K562 (cell line): ENCODE measurements around the gene RAD1. TPM values are rescaled to one million over a fixed set of nuclear protein-coding genes. Genes with fewer than 3 reads are reported as not detected.

Experiments
- CBX3 ChIP-seq, 2 experiments: IDR thresholded peaks; 1 replicate in 1 of 2; 2 replicates in 1 of 2; pipeline ENCODE4 v1.6.1; 2012; ENCODE audit warnings: inconsistent platforms in 2 of 2, low read length in 2 of 2, borderline replicate concordance in 1 of 2, control low read depth in 1 of 2
- CEBPB ChIP-seq: fragments of 450-650 bp; IDR thresholded peaks from 2 replicates; pipeline ENCODE4 v1.6.1; 2016; ENCODE audit warnings: missing genetic modification characterization, missing compliant biosample characterization
- CHD4 ChIP-seq: fragments of 200-600 bp; sonication (generic); IDR thresholded peaks from 3 replicates; pipeline ENCODE4 v1.6.1; 2012; ENCODE audit warnings: low read depth, mild to moderate bottlenecking, mixed read lengths, low read length, inconsistent platforms; ENCODE audit not compliant: insufficient read depth, insufficient replicate concordance, poor library complexity, severe bottlenecking
- CLOCK ChIP-seq: fragments of 250-450 bp; sonication (Bioruptor Pico); IDR thresholded peaks from 2 replicates; pipeline ENCODE4 v1.4.0; 2020; ENCODE audit warnings: mild to moderate bottlenecking, moderate library complexity, borderline replicate concordance
- CREB1 ChIP-seq, 2 experiments: sonication (generic) in 1 of 2; formaldehyde crosslinking in 1 of 2; IDR thresholded peaks; 2 replicates each; pipeline versions ENCODE4 v1.6.1 to v1.8.0; 2012 to 2022; ENCODE audit warnings: inconsistent platforms in 1 of 2, mild to moderate bottlenecking in 1 of 2, missing genetic modification reagents in 1 of 2, moderate library complexity in 1 of 2
- CXXC5 ChIP-seq: fragments of 250-450 bp; sonication (Bioruptor Pico); IDR thresholded peaks from 2 replicates; pipeline ENCODE4 v1.8.0; 2022; ENCODE audit warnings: inconsistent platforms, mild to moderate bottlenecking, moderate library complexity
- HCFC1 ChIP-seq: IDR thresholded peaks from 2 replicates; pipeline ENCODE4 v1.6.1; 2012; ENCODE audit warnings: low read depth, low read length, improper control_type of control experiment
- LEF1 ChIP-seq: fragments of 450-650 bp; IDR thresholded peaks from 2 replicates; pipeline ENCODE4 v1.6.1; 2016; ENCODE audit warnings: mild to moderate bottlenecking
- NRF1 ChIP-seq, 2 experiments: fragments of 450-650 bp; IDR thresholded peaks in 1 of 2; conservative IDR thresholded peaks in 1 of 2; 2 replicates each; pipeline ENCODE4 v1.6.1; 2014; ENCODE audit warnings: mild to moderate bottlenecking in 2 of 2
- POLR2G ChIP-seq: fragments of 200-400 bp; formaldehyde crosslinking; IDR thresholded peaks from 2 replicates; pipeline ENCODE4 v1.6.1; 2017; ENCODE audit warnings: low read depth, mild to moderate bottlenecking, antibody characterized with exemption, low read length, moderate library complexity
- POLR2H ChIP-seq: IDR thresholded peaks from 2 replicates; pipeline ENCODE4 v1.6.1; 2016; ENCODE audit warnings: missing genetic modification characterization, low read depth, mild to moderate bottlenecking, control low read depth, missing compliant biosample characterization, moderate library complexity
- RB1 ChIP-seq: fragments of 450-650 bp; IDR thresholded peaks from 2 replicates; pipeline ENCODE4 v1.6.1; 2017; ENCODE audit warnings: low read depth, mild to moderate bottlenecking
- RHOXF2B ChIP-seq: fragments of 250-450 bp; sonication (Bioruptor Pico); conservative IDR thresholded peaks from 2 replicates; pipeline ENCODE4 v1.5.1; 2021
- ZBED1 ChIP-seq: IDR thresholded peaks from 2 replicates; pipeline ENCODE4 v1.6.1; 2014
- ZNF263 ChIP-seq: sonication (generic); formaldehyde crosslinking; IDR thresholded peaks from 2 replicates; pipeline ENCODE4 v1.8.0; 2022; ENCODE audit warnings: mild to moderate bottlenecking, missing genetic modification reagents, borderline replicate concordance
- polyA plus RNA-seq, 8 experiments: library from polyadenylated mRNA; depleted of rRNA in 4 of 8; stranded (reverse) in 5 of 8; unstranded in 3 of 8; fragments of >200 nt; fragmentation: Nextera tagmentation in 2 of 8; fragmentation: Illumina TruSeq in 1 of 8; extraction: Ambion mirVana in 2 of 8; extraction: Trizol in 1 of 8; gene quantifications; 2 replicates each; pipeline versions ENCODE4 v1.2.1 to v1.2.3, GENCODE V29; 2011 to 2014; ENCODE audit warnings: inconsistent platforms in 1 of 8, missing spikeins in 1 of 8
- total RNA-seq, 7 experiments: library from RNA; depleted of rRNA in 6 of 7; stranded (reverse); fragments of >200 nt in 6 of 7; fragmentation: Illumina TruSeq in 2 of 7; extraction: Trizol in 2 of 7; gene quantifications; 2 replicates each; pipeline versions ENCODE4 v1.2.1 to v1.2.3, GENCODE V29; 2011 to 2021; ENCODE audit warnings: low replicate concordance in 1 of 7
- TF ChIP-seq, protein P1 (sequence below), 2 experiments: fragments of 450-650 bp; formaldehyde crosslinking in 1 of 2; IDR thresholded peaks; 2 replicates each; pipeline versions ENCODE4 v1.4.0 to v1.6.1; 2014 to 2020; ENCODE audit warnings: mild to moderate bottlenecking in 2 of 2, borderline replicate concordance in 1 of 2, low read depth in 1 of 2

RAD1 gene
- total and polyA plus RNA-seq, 9 of the 15 experiments (the other 6 are each of a cell fraction or from before 2014, with no cell fraction given), result 44.5 to 148 (median 60.8) TPM

DNA sequence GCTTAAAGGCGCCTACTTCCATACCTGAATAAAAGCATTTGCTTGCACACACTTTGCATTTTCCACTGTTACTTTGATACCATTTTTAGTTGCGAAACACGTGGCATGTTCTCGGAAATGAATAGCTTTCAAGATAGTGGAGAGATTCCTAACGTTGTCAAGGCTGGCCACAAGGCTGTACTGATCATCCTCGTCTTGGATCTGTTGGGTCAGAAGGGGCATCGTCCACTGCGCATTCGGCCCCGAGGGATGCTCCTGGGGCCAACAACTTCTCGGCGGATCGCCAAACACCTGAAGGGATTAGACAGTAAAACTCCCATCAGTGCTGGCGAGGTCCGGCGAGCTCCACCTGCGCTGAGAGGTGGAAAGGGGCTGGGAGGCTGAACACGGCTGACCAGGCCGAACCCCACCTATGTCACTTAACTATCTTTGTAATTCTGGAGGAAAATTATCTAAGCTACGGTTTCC lies 599 bp downstream of the RAD1 start (continued):
- TF ChIP-seq, protein P1, sequence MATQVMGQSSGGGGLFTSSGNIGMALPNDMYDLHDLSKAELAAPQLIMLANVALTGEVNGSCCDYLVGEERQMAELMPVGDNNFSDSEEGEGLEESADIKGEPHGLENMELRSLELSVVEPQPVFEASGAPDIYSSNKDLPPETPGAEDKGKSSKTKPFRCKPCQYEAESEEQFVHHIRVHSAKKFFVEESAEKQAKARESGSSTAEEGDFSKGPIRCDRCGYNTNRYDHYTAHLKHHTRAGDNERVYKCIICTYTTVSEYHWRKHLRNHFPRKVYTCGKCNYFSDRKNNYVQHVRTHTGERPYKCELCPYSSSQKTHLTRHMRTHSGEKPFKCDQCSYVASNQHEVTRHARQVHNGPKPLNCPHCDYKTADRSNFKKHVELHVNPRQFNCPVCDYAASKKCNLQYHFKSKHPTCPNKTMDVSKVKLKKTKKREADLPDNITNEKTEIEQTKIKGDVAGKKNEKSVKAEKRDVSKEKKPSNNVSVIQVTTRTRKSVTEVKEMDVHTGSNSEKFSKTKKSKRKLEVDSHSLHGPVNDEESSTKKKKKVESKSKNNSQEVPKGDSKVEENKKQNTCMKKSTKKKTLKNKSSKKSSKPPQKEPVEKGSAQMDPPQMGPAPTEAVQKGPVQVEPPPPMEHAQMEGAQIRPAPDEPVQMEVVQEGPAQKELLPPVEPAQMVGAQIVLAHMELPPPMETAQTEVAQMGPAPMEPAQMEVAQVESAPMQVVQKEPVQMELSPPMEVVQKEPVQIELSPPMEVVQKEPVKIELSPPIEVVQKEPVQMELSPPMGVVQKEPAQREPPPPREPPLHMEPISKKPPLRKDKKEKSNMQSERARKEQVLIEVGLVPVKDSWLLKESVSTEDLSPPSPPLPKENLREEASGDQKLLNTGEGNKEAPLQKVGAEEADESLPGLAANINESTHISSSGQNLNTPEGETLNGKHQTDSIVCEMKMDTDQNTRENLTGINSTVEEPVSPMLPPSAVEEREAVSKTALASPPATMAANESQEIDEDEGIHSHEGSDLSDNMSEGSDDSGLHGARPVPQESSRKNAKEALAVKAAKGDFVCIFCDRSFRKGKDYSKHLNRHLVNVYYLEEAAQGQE (IDR thresholded peaks at IDR 0.05; ENCODE audit: borderline replicate concordance), result no peak
- TF ChIP-seq, protein P1 (CRISPR knock-in tag; IDR thresholded peaks at IDR 0.05; ENCODE audit: low read depth), result no peak
- no peak for TF ChIP-seq RB1
- no peak for TF ChIP-seq POLR2G
- no peak for TF ChIP-seq POLR2H
- no peak for TF ChIP-seq RHOXF2B (CRISPR knock-in tag)
- TF ChIP-seq CXXC5 (CRISPR knock-in tag), result no peak
- TF ChIP-seq ZBED1, result no peak; the same call in 1 of the 2 replicates
- TF ChIP-seq CEBPB (tag), result peak; percentile 95
- TF ChIP-seq CLOCK (CRISPR knock-in tag), result no peak
- no peak for TF ChIP-seq CHD4
- TF ChIP-seq LEF1, result peak; percentile 40; the same call in 1 of the 2 replicates
- TF ChIP-seq ZNF263 (CRISPR knock-in tag), result no peak
- TF ChIP-seq CBX3 (IDR thresholded peaks at IDR 0.05; ENCODE audit: borderline replicate concordance in 1 of 2, low read length in 2 of 2), result peak in 1 of 2 experiments; percentile 11; a peak in 2 of 3 replicates
- no peak for TF ChIP-seq NRF1 (conservative IDR thresholded peaks at IDR 0.05 in 1 of 2, IDR thresholded peaks at IDR 0.05 in 1 of 2)
- TF ChIP-seq HCFC1, result no peak
- TF ChIP-seq CREB1 (IDR thresholded peaks at IDR 0.05), result no peak
- no peak for TF ChIP-seq CREB1 (CRISPR knock-in tag; IDR thresholded peaks at IDR 0.05)
